ENCODE measurements around the gene CRPPA.

Gene CRPPA

GRCh38 chr7:16422917-16423316 is 1.6 kb upstream of the CRPPA start:
- no peak for DNase-seq

- DNase-seq = no peak
Measured at GRCh38 chr7:16422103-16422435, 731 bp upstream of the CRPPA start.

GRCh38 chr7:16420649-16421332 is 547 bp downstream of the CRPPA start:
- DNase-seq = peak; percentile 90

- DNase-seq = no peak
Measured at GRCh38 chr7:16420329-16420648, 1.0 kb downstream of the CRPPA start.

GRCh38 chr7:16419859-16420258 is 1.5 kb downstream of the CRPPA start:
- DNase-seq = no peak

- no peak for DNase-seq
Measured at GRCh38 chr7:16419126-16419525, 2.2 kb downstream of the CRPPA start.

GRCh38 chr7:16417906-16418305 is 3.4 kb downstream of the CRPPA start:
- DNase-seq = no peak

GRCh38 chr7:16416289-16417282 is 4.8 kb downstream of the CRPPA start:
- no peak for DNase-seq

- no peak for DNase-seq
Measured at GRCh38 chr7:16412274-16413254, 8.8 kb downstream of the CRPPA start.

- DNase-seq = no peak
Measured at GRCh38 chr7:16411391-16411790, 9.9 kb downstream of the CRPPA start.

- DNase-seq = no peak
Measured at GRCh38 chr7:16409777-16410176, 11.6 kb downstream of the CRPPA start.

GRCh38 chr7:16404636-16405035 is 16.7 kb downstream of the CRPPA start:
- DNase-seq = no peak

- DNase-seq = no peak
Measured at GRCh38 chr7:16403475-16403874, 17.9 kb downstream of the CRPPA start.

GRCh38 chr7:16402940-16403339 is 18.4 kb downstream of the CRPPA start:
- no peak for DNase-seq

GRCh38 chr7:16402091-16402490 is 19.2 kb downstream of the CRPPA start:
- DNase-seq = no peak

GRCh38 chr7:16400893-16401275 is 20.5 kb downstream of the CRPPA start:
- no peak for DNase-seq

GRCh38 chr7:16399916-16400892 is 21.1 kb downstream of the CRPPA start:
- no peak for DNase-seq

GRCh38 chr7:16399265-16399831 is 22.0 kb downstream of the CRPPA start:
- no peak for DNase-seq

GRCh38 chr7:16398146-16399017 is 23.0 kb downstream of the CRPPA start:
- no peak for DNase-seq

GRCh38 chr7:16397501-16398145 is 23.7 kb downstream of the CRPPA start:
- DNase-seq = no peak
